ENCODE measurements around the gene KRT81.

Gene KRT81

GRCh38 chr12:52256584-52256935 is 34.8 kb downstream of the KRT81 start:
- Histone ChIP-seq H3K9me2 (ENCODE audit: low read depth, low read length) (no peaks in the 10 kb centered on the region), H3K27me3 (ENCODE audit: insufficient read depth, low read length) (no peaks in the 10 kb centered on the region), H3K4me1 (ENCODE audit: insufficient read depth, low read length, severe bottlenecking) (no peaks in the 10 kb centered on the region), H3K79me2 (ENCODE audit: insufficient read depth, low read length) (no peaks in the 10 kb centered on the region), H3F3A (ENCODE audit: insufficient read depth, low read length) (no peaks in the 10 kb centered on the region), H2AFZ (ENCODE audit: low read length) (no peak overlapping the region), H3K9me3 (ENCODE audit: low read length) (no peaks in the 10 kb centered on the region), H3K36me3 (ENCODE audit: insufficient read depth, low read length) (no peaks in the 10 kb centered on the region), H3K9ac (ENCODE audit: low read length) (no peak overlapping the region), H3K27ac (ENCODE audit: low read depth, low read length, poor library complexity, severe bottlenecking) (no peak overlapping the region), H3K4me3 (ENCODE audit: low read depth, low read length, poor library complexity, severe bottlenecking) (no peak overlapping the region), H4K20me1 (ENCODE audit: insufficient read depth, low read length) (no peaks in the 10 kb centered on the region), H3K4me2 (ENCODE audit: low read length) (no peak overlapping the region)
- TF ChIP-seq EZH2 (IDR thresholded peaks at IDR 0.05; ENCODE audit: borderline replicate concordance, low read length) (no peak), CTCF (IDR thresholded peaks at IDR 0.05; ENCODE audit: low read length) (no peak)

- no peaks in the 10 kb centered on the region for H3K4me1 ChIP-seq (ENCODE audit: insufficient read depth, low read length, severe bottlenecking)
- no peak overlapping the region for H3K27ac ChIP-seq (ENCODE audit: low read depth, low read length, poor library complexity, severe bottlenecking)
- no peak overlapping the region for H2AFZ ChIP-seq (ENCODE audit: low read length)
- H4K20me1 ChIP-seq (ENCODE audit: insufficient read depth, low read length): no peaks in the 10 kb centered on the region
- H3F3A ChIP-seq (ENCODE audit: insufficient read depth, low read length): no peaks in the 10 kb centered on the region
- H3K4me2 ChIP-seq (ENCODE audit: low read length): no peak overlapping the region
- no peaks in the 10 kb centered on the region for H3K36me3 ChIP-seq (ENCODE audit: insufficient read depth, low read length)
- H3K9ac ChIP-seq (ENCODE audit: low read length): no peak overlapping the region
- TF ChIP-seq EZH2 (IDR thresholded peaks at IDR 0.05; ENCODE audit: borderline replicate concordance, low read length): no peak
- no peak for TF ChIP-seq CTCF (IDR thresholded peaks at IDR 0.05; ENCODE audit: low read length)
- H3K9me3 ChIP-seq (ENCODE audit: low read length): no peaks in the 10 kb centered on the region
- H3K27me3 ChIP-seq (ENCODE audit: insufficient read depth, low read length): no peaks in the 10 kb centered on the region
- H3K9me2 ChIP-seq (ENCODE audit: low read depth, low read length): no peaks in the 10 kb centered on the region
- no peaks in the 10 kb centered on the region for H3K79me2 ChIP-seq (ENCODE audit: insufficient read depth, low read length)
- no peak overlapping the region for H3K4me3 ChIP-seq (ENCODE audit: low read depth, low read length, poor library complexity, severe bottlenecking)
These were observed 35.3 kb downstream of the KRT81 start for GRCh38 chr12:52255926-52256583.

GRCh38 chr12:52254965-52255751 is 36.2 kb downstream of the KRT81 start:
- Histone ChIP-seq H3K9ac (ENCODE audit: low read length) (no peak overlapping the region), H3K4me2 (ENCODE audit: low read length) (no peak overlapping the region), H3K27me3 (ENCODE audit: insufficient read depth, low read length) (no peaks in the 10 kb centered on the region), H3F3A (ENCODE audit: insufficient read depth, low read length) (no peaks in the 10 kb centered on the region), H3K27ac (ENCODE audit: low read depth, low read length, poor library complexity, severe bottlenecking) (no peak overlapping the region), H2AFZ (ENCODE audit: low read length) (no peak overlapping the region), H3K4me3 (ENCODE audit: low read depth, low read length, poor library complexity, severe bottlenecking) (no peak overlapping the region), H3K4me1 (ENCODE audit: insufficient read depth, low read length, severe bottlenecking) (no peaks in the 10 kb centered on the region), H3K9me2 (ENCODE audit: low read depth, low read length) (no peaks in the 10 kb centered on the region), H3K79me2 (ENCODE audit: insufficient read depth, low read length) (no peaks in the 10 kb centered on the region), H3K9me3 (ENCODE audit: low read length) (no peaks in the 10 kb centered on the region), H4K20me1 (ENCODE audit: insufficient read depth, low read length) (no peaks in the 10 kb centered on the region), H3K36me3 (ENCODE audit: insufficient read depth, low read length) (no peaks in the 10 kb centered on the region)
- TF ChIP-seq CTCF (IDR thresholded peaks at IDR 0.05; ENCODE audit: low read length): no peak
- no peak for TF ChIP-seq EZH2 (IDR thresholded peaks at IDR 0.05; ENCODE audit: borderline replicate concordance, low read length)

Data from OCI-LY1 (cell line).